HG03378 (cell line): ENCODE measurements around the gene SNAP23.
A peak's percentile ranks its signal among the peaks of the same experiment; 100 is the strongest.

Experiments
- ATAC-seq: cut with Tn5 transposase; IDR thresholded peaks from one replicate; pipeline ENCODE4 v1.9.1; 2021; ENCODE audit warnings: mild to moderate bottlenecking, moderate library complexity; ENCODE audit not compliant: unreplicated experiment

The SNAP23 gene

DNA sequence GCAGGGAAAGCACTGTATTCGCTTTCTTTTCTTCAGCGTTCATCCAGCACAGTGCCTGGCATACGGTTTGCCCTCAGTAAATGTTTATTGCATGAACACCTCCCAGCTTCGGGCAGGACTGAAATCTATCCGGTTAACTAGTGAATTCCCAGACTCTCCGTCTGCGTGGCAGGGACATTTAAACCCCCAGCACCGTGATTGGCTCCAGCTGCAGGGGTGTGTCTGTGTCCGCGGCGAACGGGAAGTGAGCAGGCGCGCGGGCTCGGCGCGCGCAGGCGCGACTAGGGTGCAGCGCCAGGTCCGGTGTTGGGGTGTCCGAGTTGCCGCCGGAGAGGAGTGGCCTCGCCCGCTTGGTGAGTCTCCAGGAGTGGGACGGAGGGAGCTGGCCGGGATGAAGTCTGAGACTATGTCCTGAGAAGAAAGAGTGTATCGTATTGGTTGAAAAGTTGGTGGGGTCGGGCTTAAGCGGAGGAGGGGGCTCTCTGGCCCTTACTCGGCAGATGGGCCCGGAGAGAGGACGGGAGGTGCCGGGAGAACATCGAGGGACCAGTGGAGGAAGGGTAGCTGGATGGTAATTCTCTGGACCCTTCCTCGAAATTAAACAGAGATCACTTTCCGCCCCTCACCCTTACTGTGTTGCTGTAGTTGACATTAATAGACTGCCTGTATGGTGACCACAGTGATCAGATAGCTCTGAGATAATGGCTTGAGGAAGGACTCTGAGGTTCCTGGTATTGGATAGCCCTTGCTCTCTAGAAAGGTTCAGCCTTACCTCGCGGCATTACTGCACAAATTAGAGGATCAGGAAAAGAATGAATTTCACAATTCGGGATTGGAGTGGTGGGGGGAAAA, at the start of gene SNAP23:
Gene SNAP23, plus strand, starts transcription at position 274 of the 852 bp plus-strand sequence. CDS start 16,213 bp downstream, outside the sequence.
- peak; percentile 63 for ATAC-seq

DNA sequence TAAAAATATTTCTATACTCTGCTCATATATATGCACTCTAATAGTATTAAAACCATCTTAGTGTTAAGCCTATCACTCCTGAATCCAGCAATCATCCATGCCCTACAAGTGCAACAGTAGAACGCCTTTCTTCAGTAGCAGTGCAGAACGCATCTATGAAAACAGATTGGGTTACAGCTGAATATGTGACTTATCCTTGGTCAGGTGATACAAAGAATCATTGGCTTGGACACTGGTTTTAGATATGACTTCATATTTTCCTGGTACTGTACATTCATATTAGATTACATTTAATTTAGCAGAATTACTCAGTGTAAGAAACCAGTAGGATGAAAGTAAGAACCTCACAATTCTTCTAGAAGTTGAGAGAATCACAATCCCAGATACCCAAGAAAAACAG, 47.8 kb upstream of the SNAP23 start:
- no peak for ATAC-seq

DNA sequence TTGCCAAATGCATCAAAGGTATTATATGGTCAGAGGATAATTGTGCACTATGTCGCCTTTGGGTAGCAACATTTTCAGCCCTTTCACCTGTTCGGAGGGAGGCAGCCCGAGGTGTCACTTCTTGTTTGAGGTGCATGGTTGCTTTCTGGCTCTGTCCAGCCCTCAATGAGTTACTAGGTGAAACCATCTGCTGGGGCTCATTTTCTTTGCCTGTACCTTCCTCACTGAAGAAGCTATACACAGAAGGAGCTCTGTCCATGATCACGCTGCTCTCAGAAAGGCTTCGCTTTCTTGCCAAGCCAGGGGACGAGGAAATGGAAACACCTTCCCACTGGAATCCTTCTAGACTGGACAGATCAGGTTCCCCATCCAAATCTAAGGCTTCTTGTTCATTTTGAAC, 47.2 kb upstream of the SNAP23 start:
- no peak for ATAC-seq

DNA sequence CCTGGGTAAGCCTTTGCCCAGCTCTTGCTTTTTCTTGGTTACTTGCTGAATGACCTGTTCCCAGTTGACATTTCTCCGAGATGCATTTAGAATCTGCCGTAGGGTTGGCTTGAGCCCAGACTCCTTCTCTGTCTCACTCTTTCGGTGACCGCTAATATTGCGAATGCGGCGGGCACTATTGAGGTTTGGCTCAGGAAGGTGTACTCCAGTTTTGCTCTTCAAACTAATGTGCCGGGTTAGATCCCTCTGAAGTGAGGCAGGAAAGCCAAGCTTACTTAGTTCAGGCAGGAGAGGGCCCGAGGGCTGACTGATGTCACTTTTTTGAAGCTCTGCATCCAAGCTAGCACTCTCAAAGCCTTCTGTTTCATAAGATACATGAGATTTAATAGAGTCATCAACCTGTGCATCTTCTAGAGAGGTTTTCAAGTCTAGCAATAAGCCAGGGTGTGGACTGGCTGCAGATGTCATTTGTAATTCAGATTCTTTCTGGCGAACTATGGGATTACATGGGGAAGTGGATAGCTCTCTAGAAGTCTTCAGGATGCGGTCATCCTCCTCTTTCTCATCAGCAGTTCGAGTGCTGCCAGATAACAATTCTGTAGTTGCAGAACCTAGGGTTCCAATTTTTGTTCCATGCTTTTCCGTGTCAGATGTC, 45.5 kb upstream of the SNAP23 start:
- no peak for ATAC-seq

GRCh38 chr15:42450425-42450790, 45.0 kb upstream of the SNAP23 start:
- no peak for ATAC-seq

DNA sequence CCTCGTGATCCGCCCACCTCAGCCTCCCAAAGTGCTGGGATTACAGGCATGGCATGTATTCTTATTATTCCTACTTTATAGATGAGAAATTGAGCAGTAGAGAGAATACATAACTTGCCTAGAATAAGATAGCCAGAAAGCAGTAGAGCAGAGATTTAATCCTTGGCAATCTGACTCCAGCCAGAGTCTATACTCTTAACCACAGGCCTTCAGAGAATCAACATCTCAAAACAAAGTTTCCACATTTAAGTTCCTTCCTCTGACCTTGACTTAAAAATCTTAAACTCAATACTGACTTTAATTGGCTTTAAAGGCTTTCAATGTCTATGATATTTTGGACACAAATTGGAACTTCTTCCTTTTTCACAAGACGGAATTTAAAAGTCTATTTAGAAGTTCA, 41.6 kb upstream of the SNAP23 start:
- no peak for ATAC-seq

GRCh38 chr15:42456531-42456930, 38.9 kb upstream of the SNAP23 start:
- no peak for ATAC-seq

DNA sequence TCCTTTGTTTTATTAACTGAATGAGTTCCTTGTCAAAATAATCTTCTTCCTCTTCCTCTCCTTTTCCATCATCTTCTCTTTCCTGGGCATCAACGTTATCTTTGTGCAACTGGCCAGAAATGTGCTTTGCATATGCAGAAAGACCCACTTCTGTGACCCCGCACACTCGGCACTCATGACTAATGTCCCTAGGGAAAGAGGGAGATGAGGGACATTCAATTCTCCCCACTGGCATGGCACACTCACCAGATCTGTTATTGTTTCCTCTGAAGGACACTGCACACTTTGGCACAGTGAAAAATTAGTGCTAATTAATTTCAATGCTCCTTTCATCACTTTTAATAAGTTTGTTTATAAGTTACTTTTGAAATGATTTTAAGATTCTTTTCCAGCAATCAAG, 38.5 kb upstream of the SNAP23 start:
- ATAC-seq: no peak

DNA sequence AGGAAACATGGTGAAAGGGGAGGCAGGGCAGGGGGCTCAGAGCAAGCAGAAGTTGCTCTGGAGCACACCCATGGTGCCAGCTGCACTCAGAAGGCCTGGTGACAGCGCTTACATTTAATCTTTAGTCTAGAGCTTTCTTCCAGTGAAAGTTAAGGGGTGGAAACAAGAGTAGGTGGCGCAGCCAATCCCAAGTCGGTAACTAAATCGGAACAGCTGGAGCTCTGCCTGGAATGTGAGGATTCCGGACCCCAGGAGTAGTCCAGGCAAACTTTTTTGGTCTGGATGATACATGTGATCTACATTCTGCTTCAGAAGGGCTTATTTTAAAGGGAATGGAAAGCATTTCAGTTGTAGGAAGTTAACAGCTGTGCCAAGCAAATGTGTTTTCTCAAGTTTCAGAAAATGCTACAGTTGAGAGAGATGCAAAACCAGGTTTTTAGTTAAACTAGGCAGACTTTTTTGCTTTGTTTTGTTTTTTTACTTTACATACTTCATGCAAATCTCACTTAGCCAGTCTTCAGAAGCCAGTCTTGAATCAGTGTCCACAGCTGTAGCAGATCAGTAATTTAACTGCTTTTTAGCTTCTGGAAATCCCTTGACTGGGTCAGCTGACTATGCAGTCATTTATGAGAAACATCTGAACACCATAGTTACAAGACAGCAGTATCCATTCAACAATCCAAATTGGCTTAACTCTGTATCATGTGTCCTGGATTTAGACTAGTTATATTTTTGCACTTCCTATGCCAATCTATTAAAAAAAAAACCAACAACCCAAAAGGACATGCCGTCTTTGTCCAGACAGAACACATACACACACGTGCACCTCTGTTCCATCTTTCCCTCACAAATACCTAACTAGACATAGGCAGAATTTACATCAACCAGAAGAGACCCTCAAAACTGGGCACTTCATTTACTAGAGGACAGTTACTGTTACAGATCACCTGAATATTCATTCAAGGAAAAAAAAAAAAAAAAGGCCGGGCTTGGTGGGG, 37.7 kb upstream of the SNAP23 start:
- peak; percentile 68 for ATAC-seq

DNA sequence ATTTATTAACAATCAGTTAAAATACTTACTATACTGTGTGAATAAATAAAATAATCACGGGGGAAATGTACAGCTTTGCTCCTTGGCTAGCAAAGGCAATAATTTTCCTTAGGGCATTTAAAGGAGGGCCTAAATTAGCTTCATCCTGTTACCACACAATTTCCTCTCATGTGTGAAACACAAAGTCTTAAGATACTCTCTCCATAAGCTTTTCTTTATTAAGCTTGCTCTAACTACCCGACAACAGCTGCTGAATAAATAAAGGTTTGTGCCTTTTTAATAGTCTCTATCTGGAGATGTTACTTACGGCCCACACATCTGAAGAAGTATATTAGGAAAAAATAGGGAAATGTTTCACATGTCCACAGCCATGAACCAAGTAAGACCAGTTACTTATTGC, 34.2 kb upstream of the SNAP23 start:
- no peak for ATAC-seq

- ATAC-seq: no peak
Measured at GRCh38 chr15:42465520-42466259, 29.7 kb upstream of the SNAP23 start.

DNA sequence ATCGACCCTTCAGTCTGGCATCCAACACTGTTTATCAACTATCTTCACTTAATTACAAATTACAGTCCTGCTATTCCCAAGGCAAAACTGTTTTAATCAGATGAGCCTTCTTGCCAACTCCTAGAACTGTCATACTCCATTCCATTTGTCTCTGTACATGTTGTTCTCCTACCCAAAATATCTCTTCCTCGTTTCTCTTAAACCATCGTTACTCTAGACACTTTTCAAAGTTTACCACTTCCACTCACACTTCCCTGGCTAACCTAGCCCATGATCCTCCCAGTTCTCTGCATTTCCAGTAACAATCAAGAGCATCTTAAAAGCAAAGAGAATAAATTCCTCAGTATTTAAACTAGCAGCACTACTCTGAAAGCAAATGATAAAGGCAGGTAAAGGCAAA, 24.4 kb upstream of the SNAP23 start:
- no peak for ATAC-seq

DNA sequence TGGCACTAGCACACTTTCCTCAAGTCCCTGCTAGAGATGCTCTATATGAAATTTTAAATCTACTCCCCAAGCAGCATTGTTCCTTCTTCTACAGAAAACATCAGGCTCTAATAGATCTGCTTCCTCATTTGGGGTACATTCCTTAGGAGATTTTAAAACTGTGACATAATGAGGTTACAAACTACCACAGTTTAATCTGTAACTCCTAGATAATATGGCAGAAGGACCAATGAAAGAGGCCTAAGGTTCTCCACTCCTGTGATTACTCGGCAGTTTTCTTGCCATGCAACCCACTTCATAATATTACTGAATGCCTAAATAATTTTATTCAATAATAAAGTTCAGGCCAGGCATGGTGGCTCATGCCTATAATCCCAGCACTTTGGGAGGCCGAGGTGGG, 20.6 kb upstream of the SNAP23 start:
- no peak for ATAC-seq

- no peak for ATAC-seq
Measured at GRCh38 chr15:42482701-42483100, 12.7 kb upstream of the SNAP23 start.

- no peak for ATAC-seq
Measured at GRCh38 chr15:42483677-42484076, 11.8 kb upstream of the SNAP23 start.

DNA sequence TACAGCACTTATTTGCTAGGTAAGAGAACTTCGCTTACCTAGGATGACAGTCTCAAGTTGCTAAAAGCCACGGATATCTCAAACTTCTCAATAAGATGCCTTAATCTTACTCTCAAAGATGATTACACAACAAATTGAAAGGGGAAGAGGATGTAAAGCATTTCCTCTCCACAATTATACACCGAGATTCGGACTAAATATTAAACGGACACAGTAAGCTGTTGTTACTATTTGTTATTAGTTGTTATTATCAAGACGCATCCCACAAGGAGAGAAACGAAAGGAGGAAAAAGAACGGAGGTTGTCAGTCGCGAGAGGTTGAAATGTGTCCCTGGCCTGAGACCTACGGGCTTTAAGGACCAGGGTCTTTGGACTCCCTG, 5.2 kb upstream of the SNAP23 start:
- ATAC-seq: peak; percentile 10

DNA sequence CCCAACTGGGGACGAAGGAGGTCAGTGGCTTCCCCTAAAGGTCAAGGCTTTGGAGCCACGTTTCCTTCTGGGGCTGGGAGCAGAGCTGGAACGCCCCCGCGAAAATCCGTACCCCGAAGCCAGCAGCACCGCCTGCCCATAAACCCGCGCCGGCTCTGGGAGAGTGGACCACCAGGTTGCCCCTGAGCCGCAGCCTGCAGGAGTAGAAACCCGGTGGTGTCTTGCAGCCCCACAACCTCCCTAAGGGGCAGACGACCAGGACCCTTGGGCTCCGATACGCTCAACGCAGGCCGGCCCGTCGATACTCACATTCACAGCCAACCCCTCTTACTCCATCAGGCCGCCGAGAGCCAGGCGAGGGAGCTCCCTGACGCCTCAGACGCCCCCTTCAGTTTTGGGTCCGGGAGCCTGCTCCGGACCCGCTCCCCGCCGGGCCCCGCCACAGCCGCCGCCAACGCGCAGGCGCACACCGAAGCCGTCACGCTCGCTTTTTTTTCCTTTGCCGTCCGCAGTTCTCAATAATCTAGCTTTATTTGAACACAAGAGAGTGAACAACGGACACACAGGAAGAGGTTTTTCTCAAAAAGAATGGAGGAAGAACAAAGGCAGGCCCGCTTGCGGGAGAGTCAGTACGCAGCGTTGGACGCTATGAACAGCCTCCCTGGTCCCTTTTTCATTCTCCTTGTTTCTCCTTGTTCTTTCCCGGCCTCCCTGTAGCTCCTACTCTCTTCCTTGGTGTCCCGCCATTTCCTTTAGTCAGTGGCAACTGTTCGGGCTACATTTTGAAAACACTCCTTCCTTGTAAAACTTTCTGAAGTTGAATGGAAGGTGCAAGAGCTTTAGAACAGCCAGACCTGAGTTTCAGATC, 4.5 kb upstream of the SNAP23 start, which contains the start of gene ZNF106:
Gene ZNF106, minus strand, starts transcription at position 471 of the 868 bp plus-strand sequence. CDS start 18,852 bp downstream, outside the sequence.
- ATAC-seq: peak; percentile 33

- no peak for ATAC-seq
Measured at GRCh38 chr15:42491539-42492225, 3.8 kb upstream of the SNAP23 start.

DNA sequence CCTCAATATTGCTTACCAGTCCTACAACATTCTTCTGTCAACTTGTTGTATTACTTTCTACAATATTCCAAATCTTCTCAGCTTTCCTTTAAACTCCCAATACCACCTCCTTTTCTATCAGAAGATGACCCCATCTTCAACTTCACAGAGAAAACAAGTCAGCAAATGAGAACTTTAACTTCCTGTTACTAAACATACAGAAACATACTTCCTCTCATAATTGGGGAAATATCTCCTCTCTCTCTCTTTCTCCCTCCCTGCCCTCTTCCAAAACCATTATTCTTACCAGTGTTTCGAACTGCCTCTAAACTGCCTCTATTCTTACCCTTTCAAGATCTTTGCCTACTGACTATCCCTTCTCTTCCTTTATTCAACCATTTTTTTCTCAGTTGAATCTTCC, 1.8 kb upstream of the SNAP23 start:
- ATAC-seq: no peak
